Activated CD4-positive, CD25-positive, alpha-beta regulatory T cell (primary cell): Measurements from ENCODE around the gene WDR11.
A peak's percentile ranks its signal among the peaks of the same experiment; 100 is the strongest.

Experiments used
- DNase-seq, 4 experiments: peaks; one replicate each; lab custom pipeline; 2025; lab: John Stamatoyannopoulos, UW

The WDR11 gene

DNA sequence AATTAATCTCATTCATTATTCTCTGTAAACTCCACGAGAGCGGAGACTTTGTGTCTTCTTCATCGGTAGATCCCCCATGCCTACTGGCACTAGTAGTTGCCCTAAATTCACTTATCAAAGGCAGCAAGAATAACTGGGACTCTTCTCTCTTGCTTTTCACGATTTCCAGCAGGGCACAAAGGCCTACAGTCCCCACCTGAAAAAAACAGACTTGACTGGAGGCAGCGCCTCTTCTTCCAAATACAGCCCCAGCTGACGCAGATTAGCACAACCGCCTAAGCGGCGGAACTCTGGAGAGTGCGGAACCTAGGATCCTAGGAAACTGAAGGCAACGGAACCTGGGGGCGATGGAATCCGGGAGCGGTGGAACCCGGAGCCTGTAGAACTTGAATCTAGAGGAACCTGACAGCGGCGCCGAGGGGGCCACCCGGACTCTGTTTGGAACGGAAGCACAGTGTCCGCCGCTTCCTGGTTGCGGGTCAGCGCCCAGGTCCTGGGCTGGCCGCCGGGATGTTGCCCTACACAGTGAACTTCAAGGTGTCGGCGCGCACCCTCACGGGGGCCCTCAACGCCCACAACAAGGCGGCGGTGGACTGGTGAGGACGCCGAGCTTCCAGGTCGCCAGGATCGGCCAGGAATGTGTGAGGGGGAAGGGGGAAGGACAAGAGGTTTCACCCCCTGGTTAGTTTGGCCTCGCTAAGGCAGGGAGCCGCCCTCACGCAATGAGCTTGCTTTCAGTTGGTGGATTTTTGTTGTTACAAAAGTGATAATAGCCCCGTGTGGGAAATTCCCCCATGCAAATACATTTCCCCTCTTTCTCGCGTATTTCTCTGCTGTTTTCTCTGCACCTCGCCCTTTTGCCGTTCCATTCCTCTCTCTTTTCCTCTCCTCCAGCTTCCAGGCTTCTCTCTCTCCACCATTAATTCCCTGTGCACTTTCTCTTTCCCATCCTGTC, at the start of gene WDR11:
TSS of gene WDR11 (plus strand) at position 452 of the 955 bp plus-strand sequence. CDS start at position 511, 59 bp downstream.
- peak; percentile 42 to 60 (median 50) for DNase-seq

DNA sequence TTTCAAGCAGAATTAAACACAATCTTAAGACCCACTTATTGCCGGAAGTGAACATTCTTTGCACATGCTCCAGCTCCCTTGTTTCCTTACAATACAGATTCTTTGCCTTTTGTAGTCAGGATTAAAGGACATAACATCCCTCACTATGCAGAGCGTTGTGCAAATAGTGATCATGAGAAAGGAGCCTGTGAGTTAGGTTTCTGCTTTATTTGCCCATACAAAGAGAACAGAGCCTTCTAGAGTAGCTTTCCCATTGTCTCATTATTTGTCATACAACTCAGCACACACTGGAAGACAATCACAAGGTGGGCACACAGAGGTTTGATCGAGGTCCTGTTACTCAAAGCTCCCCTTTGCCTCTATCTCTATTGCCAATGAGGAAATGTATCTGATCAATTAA, 48.2 kb upstream of the WDR11 start:
- DNase-seq, result no peak

DNA sequence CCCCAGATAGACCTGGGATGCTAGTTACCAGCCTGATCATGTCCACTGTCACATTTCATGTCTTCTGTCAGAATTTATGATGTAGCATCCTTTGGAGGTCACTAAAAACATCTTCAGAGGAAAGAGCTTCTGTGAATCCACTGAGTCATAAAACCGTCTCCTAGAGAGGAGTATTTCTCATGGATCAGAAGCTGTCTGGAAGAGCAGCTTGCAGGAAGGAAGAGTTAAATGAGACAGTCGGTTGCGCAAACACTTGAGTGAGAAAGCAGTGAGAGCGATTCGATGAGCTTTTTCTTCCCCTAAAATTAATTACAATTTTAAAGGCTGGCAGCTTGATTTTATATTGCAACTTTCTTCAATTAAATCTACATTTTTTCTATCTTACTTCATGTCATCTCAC, 47.2 kb upstream of the WDR11 start:
- no peak for DNase-seq

- DNase-seq, result no peak
These were observed 45.9 kb upstream of the WDR11 start for GRCh38 chr10:120805014-120805812.

- DNase-seq, result no peak
These were observed 45.1 kb upstream of the WDR11 start for GRCh38 chr10:120806081-120806480.

- no peak for DNase-seq
These were observed 40.9 kb upstream of the WDR11 start for GRCh38 chr10:120810298-120810697.

DNA sequence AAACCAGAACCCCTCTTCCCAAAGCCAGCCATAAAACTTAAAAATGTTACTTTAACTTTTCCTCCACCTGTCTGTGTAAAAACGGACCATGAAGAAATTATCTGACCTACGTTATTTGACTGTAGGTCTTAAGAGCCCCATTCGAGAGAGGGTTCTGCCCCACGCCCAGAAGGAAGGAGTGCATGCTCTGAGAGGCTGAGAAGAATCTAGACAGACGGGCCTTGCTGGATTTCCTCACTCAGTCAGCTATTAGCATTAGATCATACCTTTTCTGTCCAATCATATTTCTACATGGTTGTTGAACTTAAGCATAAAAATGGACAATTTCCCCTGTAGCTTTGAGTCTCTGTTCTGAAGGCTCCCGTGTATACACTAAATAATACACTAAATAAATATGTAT, 38.1 kb upstream of the WDR11 start:
- no peak for DNase-seq

DNA sequence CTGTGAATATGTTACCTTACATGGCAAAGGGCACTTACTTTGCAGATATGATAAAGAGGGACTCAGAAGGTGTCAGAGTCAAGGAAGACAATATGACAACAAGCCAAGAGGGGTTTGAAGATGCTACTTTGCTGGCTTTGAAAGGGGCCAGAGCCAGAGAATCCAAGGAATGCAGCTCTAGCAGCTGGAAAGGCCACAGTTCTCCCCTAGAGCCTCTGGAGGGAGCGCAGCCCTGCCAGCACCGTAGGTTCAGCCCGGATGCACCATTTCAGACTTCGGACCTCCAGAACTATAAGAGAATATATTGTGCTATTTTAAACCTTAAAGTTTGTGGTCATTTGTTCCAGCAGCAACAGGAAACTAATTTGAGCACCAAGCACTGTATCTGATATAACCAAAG, 32.9 kb upstream of the WDR11 start:
- no peak for DNase-seq

- no peak for DNase-seq
These were observed 31.8 kb upstream of the WDR11 start for GRCh38 chr10:120819366-120819765.

- no peak for DNase-seq
These were observed 27.9 kb upstream of the WDR11 start for GRCh38 chr10:120823266-120823665.

DNA sequence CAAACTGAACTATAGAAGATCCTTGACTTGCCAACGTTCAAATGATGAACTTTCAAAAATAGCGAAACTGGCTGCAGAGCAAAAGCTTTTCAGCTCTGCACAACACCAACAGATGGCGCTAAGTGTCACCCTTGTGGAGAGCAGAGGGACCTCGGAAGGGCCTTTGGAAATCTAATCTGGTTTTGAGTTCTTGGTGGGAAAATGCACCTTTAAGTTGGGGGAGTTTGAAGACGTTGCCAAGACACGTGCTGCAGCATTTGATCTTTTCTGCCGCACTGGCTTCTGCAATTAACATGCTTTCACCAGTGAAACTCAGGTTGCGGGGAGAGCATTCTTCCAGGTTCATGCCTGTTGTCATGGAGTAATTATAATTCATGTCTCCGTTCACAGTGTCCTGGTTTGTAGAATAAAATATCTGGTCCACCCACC, 26.3 kb upstream of the WDR11 start:
- DNase-seq, result no peak

DNA sequence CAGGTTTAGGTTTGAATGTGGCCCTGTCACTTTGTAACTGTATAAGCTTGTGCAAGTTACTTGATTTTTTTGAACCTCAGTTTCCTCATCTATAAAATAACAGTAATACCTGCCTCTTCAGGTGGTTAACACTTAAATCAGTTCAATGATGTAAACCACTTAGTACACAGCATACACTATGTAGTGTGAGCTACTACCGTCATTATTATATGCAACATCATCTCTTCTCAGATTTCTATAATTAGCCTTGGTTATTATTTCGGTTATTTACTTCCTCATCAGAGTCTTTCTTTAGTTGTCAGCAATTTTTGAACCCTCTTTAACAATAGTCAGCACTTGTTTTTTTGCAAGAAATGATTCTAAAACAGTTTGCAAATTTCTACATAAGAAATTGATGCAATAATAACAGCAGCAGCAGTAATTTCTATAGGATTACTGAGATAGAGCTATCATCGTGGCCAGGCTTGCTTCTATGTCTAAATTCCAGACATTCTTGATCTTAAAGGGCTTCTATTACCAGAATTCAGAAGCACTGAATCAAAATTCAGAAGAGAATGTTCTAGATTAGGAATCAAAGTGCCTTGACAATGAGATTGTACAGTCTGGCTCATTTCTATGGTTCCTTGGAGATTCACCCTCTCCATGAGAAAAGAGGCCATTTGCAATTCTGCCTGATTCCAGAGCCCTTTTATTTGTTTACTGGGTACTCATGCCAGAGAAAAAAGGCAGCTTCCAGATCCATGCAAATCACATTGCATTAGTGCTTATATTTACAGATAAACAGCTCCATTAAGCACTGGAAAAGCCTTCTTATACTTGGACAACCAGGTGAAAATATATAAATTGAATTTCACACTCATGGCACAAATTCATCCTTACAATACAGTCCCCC, 25.0 kb upstream of the WDR11 start:
- no peak for DNase-seq

DNA sequence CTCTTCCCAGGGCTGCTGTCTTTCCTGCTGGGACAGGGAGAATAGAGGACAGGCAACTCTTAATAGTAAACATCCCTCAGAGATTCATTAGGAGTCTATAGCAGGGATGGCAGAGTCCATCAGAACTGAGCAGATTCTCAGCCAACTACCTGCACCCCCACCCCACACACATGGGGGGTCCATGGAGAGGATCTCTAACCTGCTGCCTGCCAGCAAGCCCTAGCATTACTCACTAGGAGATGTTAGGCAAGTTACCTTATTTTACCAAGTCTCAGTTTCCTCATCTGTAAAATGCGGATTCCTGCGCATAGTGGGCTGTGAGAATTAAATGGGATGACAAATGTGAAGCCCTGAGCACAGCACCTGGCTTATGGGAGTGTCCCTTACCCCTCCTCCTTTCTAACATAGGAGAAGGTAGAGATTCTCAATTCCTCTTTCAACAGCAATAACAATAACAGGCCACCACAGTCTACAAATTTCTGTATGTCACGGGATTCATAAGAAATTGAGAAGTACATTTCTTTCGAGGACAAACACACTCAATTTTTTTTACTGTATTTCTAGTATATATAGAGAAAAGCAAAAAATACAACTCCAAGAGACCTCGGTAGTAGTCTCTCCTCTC, 23.8 kb upstream of the WDR11 start:
- no peak for DNase-seq

DNA sequence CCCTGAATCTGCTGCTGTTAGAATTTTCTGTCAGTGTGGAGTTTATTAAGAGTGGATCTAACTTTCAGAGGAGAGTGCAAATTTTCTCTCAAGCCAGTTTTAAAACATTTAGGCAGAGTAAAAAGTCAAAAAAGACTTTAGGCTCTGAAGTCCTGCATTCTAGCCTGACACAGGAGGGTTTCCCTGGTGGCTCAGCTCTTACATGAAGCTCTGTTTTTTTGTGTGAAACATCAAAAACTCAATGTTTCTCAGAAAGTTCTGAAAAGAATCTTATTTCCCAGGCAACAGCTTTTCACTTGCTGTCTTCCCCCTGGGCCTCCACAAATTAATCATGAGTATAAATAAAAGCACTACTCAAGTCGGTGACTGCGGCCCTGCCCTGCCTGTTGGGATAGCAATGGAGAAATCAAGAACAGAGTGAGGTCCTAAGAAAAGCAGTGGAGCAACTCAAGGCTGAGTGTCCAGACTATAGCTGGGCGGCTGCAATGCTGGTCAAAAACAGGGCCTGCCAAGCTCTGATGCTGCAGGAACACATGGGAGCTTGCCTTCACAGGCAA, 22.3 kb upstream of the WDR11 start:
- no peak for DNase-seq

GRCh38 chr10:120832106-120832505, 19.1 kb upstream of the WDR11 start:
- DNase-seq, result no peak

DNA sequence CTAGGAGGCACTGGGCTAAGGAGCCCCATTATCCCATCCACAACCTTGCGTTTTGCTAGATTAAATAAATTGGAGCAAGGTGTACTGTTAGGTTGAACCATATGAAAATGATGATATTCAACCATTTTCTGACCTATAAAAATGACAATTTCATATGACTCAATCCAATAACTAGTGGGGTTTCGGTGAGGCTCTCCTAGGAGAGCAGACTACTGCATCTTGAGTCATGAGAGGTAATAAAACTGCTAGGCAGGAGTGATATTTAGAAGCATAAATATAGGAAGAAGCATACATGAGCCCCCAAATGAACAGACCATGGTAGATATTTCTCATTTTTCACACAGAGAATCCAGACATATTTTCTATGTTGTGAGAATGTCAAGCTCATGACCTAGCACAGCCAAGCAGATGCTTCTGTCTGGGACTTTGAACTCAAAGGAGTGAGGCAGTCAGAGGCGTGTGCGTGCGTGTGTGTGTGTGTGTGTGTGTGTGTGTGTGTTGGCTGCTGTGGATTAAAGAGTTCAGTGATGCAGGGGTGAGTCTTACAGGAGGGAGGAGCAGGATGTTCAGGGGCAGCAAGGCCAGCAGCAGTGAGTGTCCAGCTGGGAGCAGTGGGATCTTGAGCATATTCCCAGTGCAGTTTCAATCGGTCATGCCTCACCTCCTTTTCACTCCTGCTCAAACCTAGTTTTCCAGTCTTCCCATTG, 17.8 kb upstream of the WDR11 start:
- DNase-seq, result no peak

GRCh38 chr10:120835603-120836002, 15.6 kb upstream of the WDR11 start:
- no peak for DNase-seq

- DNase-seq, result no peak
These were observed 12.2 kb upstream of the WDR11 start for GRCh38 chr10:120838941-120839340.

DNA sequence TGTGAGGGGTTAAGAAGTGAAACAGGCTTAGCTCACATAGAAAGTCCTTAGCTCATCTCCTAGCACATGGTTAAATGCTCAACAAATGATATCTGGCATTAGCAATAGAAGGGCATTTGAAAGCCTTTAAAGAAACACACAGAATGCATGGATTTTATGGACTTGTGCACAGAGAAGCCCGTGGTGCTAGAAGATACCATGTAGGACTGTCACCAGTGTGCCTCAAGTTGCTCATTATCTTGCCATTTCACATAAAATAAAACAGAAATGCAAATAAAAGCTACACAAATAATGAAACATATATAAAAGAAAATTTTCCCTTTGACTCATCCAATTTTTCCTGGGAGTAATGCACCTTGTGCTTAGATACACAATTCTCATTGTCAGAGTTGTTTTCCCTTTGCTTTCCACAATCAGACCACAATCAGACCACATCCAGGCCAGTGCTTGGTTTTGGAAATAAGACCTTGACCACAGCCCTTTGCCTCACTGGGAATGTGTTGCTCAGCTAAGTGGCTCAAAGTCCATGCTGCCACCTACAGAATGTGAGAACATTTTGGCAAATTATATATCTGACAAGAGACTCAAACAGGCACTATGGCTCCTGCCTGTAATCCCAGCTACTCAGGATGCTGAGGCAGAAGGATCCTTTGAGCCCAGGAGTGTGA, 9.5 kb upstream of the WDR11 start:
- no peak for DNase-seq

DNA sequence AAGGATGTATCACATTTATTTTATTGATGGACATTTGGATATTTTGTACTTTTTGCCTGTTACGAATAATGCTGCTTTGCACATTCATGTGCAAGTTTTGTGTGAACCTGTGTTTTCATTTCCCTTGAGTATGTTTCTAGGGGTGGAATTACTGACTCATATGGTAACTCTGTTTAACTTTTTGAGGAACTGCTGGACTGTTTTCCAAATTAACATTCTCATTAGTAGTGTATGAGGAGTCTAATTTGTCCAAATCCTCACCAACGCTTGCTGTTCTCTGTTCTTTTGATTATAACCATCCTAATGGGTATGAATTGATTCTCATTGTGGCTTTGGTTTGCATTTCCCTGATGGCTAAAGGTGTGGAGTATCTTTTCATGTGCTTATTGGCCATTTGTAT, 3.2 kb downstream of the WDR11 start:
- DNase-seq, result no peak
